ENCODE results near the gene M6PR. TPM values are rescaled to one million over a fixed set of nuclear protein-coding genes. Genes with fewer than 3 reads are reported as not detected.

M6PR gene
- total RNA-seq, 1 donor from 2014 or later, result 98.0 TPM

- no peak overlapping the region for H3K27ac ChIP-seq
- intact Hi-C loops (cut with DNase I), result no loop called here
- TF ChIP-seq CTCF (IDR thresholded peaks at IDR 0.05) (no peak), POLR2A (IDR thresholded peaks at IDR 0.05) (no peak), POLR2AphosphoS5 (IDR thresholded peaks at IDR 0.05; ENCODE audit: insufficient read depth in 1 of 2, low read depth in 1 of 2) (no peak)
- no peak for DNase-seq (ENCODE audit: extremely low spot score in 2 of 2)
- no peaks in the 10 kb centered on the region for H3K4me1 ChIP-seq
- no peaks in the 10 kb centered on the region for H3K36me3 ChIP-seq
- no peaks in the 10 kb centered on the region for H3K9me3 ChIP-seq
- no peak overlapping the region for H3K4me3 ChIP-seq
- no peaks in the 10 kb centered on the region for H3K27me3 ChIP-seq
These were observed 35.8 kb upstream of the M6PR start for GRCh38 chr12:8985213-8985754.

DNA sequence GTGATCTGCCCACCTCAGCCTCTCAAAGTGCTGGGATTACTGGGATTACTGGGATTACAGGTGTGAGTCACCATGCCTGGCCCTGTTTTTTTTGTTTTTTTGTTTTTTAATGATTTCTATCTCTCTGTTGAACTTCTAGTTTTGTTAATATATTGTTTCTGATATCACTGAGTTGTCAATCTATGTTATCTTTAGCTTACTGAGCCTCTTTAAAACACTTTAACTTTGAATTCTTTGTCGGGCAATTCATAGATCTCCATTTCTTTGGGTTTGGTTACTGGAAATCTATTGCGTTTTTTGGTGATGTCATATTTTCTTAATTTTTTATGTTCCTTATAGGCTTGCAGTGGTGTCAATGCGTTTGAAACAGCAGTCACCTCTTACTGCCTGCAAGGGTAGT, 30.7 kb upstream of the M6PR start:
- no peaks in the 10 kb centered on the region for H3K27me3 ChIP-seq
- intact Hi-C loops (cut with DNase I), result no loop called here
- H3K9me3 ChIP-seq, result no peaks in the 10 kb centered on the region
- H3K4me1 ChIP-seq, result no peaks in the 10 kb centered on the region
- no peak overlapping the region for H3K4me3 ChIP-seq
- H3K27ac ChIP-seq, result no peak overlapping the region
- TF ChIP-seq POLR2A (IDR thresholded peaks at IDR 0.05) (no peak), CTCF (IDR thresholded peaks at IDR 0.05) (no peak), POLR2AphosphoS5 (IDR thresholded peaks at IDR 0.05; ENCODE audit: insufficient read depth in 1 of 2, low read depth in 1 of 2) (no peak)
- DNase-seq (ENCODE audit: extremely low spot score in 2 of 2), result no peak
- H3K36me3 ChIP-seq, result no peaks in the 10 kb centered on the region

GRCh38 chr12:8970432-8970831, 21.0 kb upstream of the M6PR start:
- Histone ChIP-seq H3K4me1 (no peaks in the 10 kb centered on the region), H3K36me3 (no peaks in the 10 kb centered on the region), H3K27me3 (no peaks in the 10 kb centered on the region), H3K9me3 (peaks cover 4% of the 10 kb centered on the region), H3K27ac (no peak overlapping the region), H3K4me3 (no peak overlapping the region)
- TF ChIP-seq POLR2A (IDR thresholded peaks at IDR 0.05) (no peak), POLR2AphosphoS5 (IDR thresholded peaks at IDR 0.05; ENCODE audit: insufficient read depth in 1 of 2, low read depth in 1 of 2) (no peak), CTCF (IDR thresholded peaks at IDR 0.05) (no peak)
- intact Hi-C loops (cut with DNase I), result no loop called here
- no peak for DNase-seq (ENCODE audit: extremely low spot score in 2 of 2)

DNA sequence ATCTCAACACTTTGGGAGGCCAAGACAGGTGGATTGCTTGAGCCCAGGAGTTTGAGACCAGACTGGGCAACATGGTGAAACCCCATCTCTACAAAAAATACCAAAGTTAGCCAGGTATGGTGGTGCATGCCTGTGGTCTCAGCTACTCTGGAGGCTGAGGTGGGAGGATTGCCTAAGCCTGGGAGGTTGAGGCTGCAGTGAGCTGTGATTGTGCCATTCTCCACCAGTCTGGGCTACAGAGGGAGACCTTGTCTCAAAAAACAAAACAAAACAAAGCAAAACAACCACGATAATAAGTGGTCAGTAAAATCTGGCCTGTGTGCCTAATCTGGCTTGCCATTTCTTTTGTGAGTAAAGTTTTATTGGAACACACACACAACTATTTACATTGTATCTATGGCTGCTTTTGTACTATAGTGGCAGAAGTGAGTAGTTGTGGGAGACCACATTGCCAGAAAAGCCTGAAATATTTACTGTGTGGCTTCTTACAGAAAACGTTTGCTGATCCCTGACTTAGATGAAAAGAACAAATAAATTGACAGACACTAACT, 20.5 kb upstream of the M6PR start:
- H3K9me3 ChIP-seq, result peaks cover 4% of the 10 kb centered on the region
- intact Hi-C loops (cut with DNase I), result no loop called here
- H3K27ac ChIP-seq, result no peak overlapping the region
- no peaks in the 10 kb centered on the region for H3K36me3 ChIP-seq
- no peak for TF ChIP-seq POLR2A (IDR thresholded peaks at IDR 0.05)
- TF ChIP-seq POLR2AphosphoS5 (IDR thresholded peaks at IDR 0.05; ENCODE audit: insufficient read depth in 1 of 2, low read depth in 1 of 2), result no peak
- no peak for TF ChIP-seq CTCF (IDR thresholded peaks at IDR 0.05)
- H3K27me3 ChIP-seq, result no peaks in the 10 kb centered on the region
- H3K4me3 ChIP-seq, result no peak overlapping the region
- DNase-seq (ENCODE audit: extremely low spot score in 2 of 2), result no peak
- no peaks in the 10 kb centered on the region for H3K4me1 ChIP-seq

- Histone ChIP-seq H3K36me3 (no peaks in the 10 kb centered on the region), H3K4me1 (no peaks in the 10 kb centered on the region), H3K9me3 (peaks cover 4% of the 10 kb centered on the region), H3K27me3 (no peaks in the 10 kb centered on the region), H3K4me3 (no peak overlapping the region), H3K27ac (no peak overlapping the region)
- no peak for TF ChIP-seq POLR2AphosphoS5 (IDR thresholded peaks at IDR 0.05; ENCODE audit: insufficient read depth in 1 of 2, low read depth in 1 of 2)
- TF ChIP-seq CTCF (IDR thresholded peaks at IDR 0.05), result no peak
- no peak for TF ChIP-seq POLR2A (IDR thresholded peaks at IDR 0.05)
- DNase-seq (ENCODE audit: extremely low spot score in 2 of 2), result no peak
- intact Hi-C loops (cut with DNase I), result no loop called here
These were observed 19.3 kb upstream of the M6PR start for GRCh38 chr12:8968761-8969160.

Measured in vagina (tissue), 2 donors.